Hippocampal formation (tissue), 2 donors: Measurements from ENCODE around the gene CLEC12A.

Experiments used
- DNase-seq, 2 donors: peaks; one replicate each; lab custom pipeline; 2025; lab: John Stamatoyannopoulos, UW

The CLEC12A gene

GRCh38 chr12:10033783-10034545 is 62.8 kb downstream of the CLEC12A start:
- no peak for DNase-seq
